Adipocyte (in vitro differentiated cells): ENCODE results near the gene RAB31.

Experiments
- DNase-seq: peaks from one replicate; pipeline ENCODE4 v3.0.0-alpha.2; 2015; ENCODE audit warnings: low read depth
- H3K27me3 ChIP-seq: replicated peaks from 2 replicates; pipeline ENCODE4 v1.7.0; 2013; ENCODE audit warnings: mild to moderate bottlenecking, low read length, moderate library complexity; ENCODE audit not compliant: control insufficient read depth, insufficient read depth
- H3K36me3 ChIP-seq: 2 replicates; pipeline ENCODE4 v1.7.0; 2013; ENCODE audit warnings: low read length, mild to moderate bottlenecking, moderate library complexity; ENCODE audit not compliant: control insufficient read depth, insufficient read depth, severe bottlenecking
- H3K4me1 ChIP-seq: 2 replicates; pipeline ENCODE4 v1.7.0; 2013; ENCODE audit warnings: mild to moderate bottlenecking, low read length, moderate library complexity; ENCODE audit not compliant: control insufficient read depth, insufficient read depth
- H3K4me3 ChIP-seq: 2 replicates; pipeline ENCODE4 v1.7.0; 2013; ENCODE audit warnings: mild to moderate bottlenecking, low read length, moderate library complexity
- H3K9ac ChIP-seq: 2 replicates; pipeline ENCODE4 v1.7.0; 2013; ENCODE audit warnings: mild to moderate bottlenecking, low read length, moderate library complexity
- H3K9me3 ChIP-seq: 2 replicates; pipeline ENCODE4 v1.7.0; 2013; ENCODE audit warnings: mild to moderate bottlenecking, low read length, moderate library complexity; ENCODE audit not compliant: control insufficient read depth

RAB31 gene

GRCh38 chr18:9782073-9782857, 74.2 kb downstream of the RAB31 start:
- Histone ChIP-seq H3K27me3 (no peaks in the 10 kb centered on the region), H3K4me1 (peaks cover 29% of the 10 kb centered on the region), H3K36me3 (peaks cover 4% of the 10 kb centered on the region), H3K9me3 (no peaks in the 10 kb centered on the region), H3K9ac (peak overlapping the region; percentile 40), H3K4me3 (no peak overlapping the region)
- DNase-seq = peak; percentile 72

GRCh38 chr18:9786631-9787030, 78.5 kb downstream of the RAB31 start:
- DNase-seq = no peak
- Histone ChIP-seq H3K9me3 (no peaks in the 10 kb centered on the region), H3K9ac (no peak overlapping the region), H3K4me1 (peaks cover 30% of the 10 kb centered on the region), H3K36me3 (no peaks in the 10 kb centered on the region), H3K27me3 (no peaks in the 10 kb centered on the region), H3K4me3 (no peak overlapping the region)

- Histone ChIP-seq H3K4me3 (no peak overlapping the region), H3K36me3 (no peaks in the 10 kb centered on the region)
- DNase-seq = no peak
Measured at GRCh38 chr18:9787036-9787435, 78.9 kb downstream of the RAB31 start.

GRCh38 chr18:9787712-9788111, 79.6 kb downstream of the RAB31 start:
- no peak overlapping the region for H3K4me3 ChIP-seq
- no peaks in the 10 kb centered on the region for H3K27me3 ChIP-seq
- H3K4me1 ChIP-seq = peaks cover 20% of the 10 kb centered on the region
- peaks cover 2% of the 10 kb centered on the region for H3K36me3 ChIP-seq
- H3K9me3 ChIP-seq = no peaks in the 10 kb centered on the region
- no peak overlapping the region for H3K9ac ChIP-seq
- DNase-seq = no peak

More at GRCh38 chr18:9787036-9787435, 78.9 kb downstream of the RAB31 start:
- peaks cover 26% of the 10 kb centered on the region for H3K4me1 ChIP-seq
- H3K9ac ChIP-seq = no peak overlapping the region
- H3K27me3 ChIP-seq = no peaks in the 10 kb centered on the region
- H3K9me3 ChIP-seq = no peaks in the 10 kb centered on the region

GRCh38 chr18:9788140-9788539, 80.0 kb downstream of the RAB31 start:
- Histone ChIP-seq H3K9ac (no peak overlapping the region), H3K27me3 (no peaks in the 10 kb centered on the region), H3K9me3 (no peaks in the 10 kb centered on the region), H3K4me1 (peaks cover 16% of the 10 kb centered on the region), H3K36me3 (peaks cover 6% of the 10 kb centered on the region), H3K4me3 (no peak overlapping the region)
- DNase-seq = no peak

- Histone ChIP-seq H3K36me3 (peaks cover 7% of the 10 kb centered on the region), H3K27me3 (no peaks in the 10 kb centered on the region), H3K4me1 (peaks cover 14% of the 10 kb centered on the region), H3K4me3 (no peak overlapping the region), H3K9ac (no peak overlapping the region), H3K9me3 (no peaks in the 10 kb centered on the region)
- no peak for DNase-seq
Measured at GRCh38 chr18:9788860-9789259, 80.8 kb downstream of the RAB31 start.

GRCh38 chr18:9790261-9790660, 82.2 kb downstream of the RAB31 start:
- H3K4me1 ChIP-seq = peaks cover 14% of the 10 kb centered on the region
- no peak overlapping the region for H3K9ac ChIP-seq
- H3K9me3 ChIP-seq = no peaks in the 10 kb centered on the region
- no peak overlapping the region for H3K4me3 ChIP-seq
- peak; percentile 39 for DNase-seq
- peaks cover 11% of the 10 kb centered on the region for H3K36me3 ChIP-seq
- no peaks in the 10 kb centered on the region for H3K27me3 ChIP-seq

GRCh38 chr18:9791991-9792390, 83.9 kb downstream of the RAB31 start:
- no peaks in the 10 kb centered on the region for H3K9me3 ChIP-seq
- no peak overlapping the region for H3K9ac ChIP-seq
- H3K4me1 ChIP-seq = peaks cover 11% of the 10 kb centered on the region
- no peak overlapping the region for H3K4me3 ChIP-seq
- H3K27me3 ChIP-seq = no peaks in the 10 kb centered on the region
- peaks cover 18% of the 10 kb centered on the region for H3K36me3 ChIP-seq
- no peak for DNase-seq

GRCh38 chr18:9792565-9793245, 84.6 kb downstream of the RAB31 start:
- Histone ChIP-seq H3K27me3 (no peaks in the 10 kb centered on the region), H3K36me3 (peaks cover 18% of the 10 kb centered on the region), H3K4me1 (peaks cover 12% of the 10 kb centered on the region), H3K9me3 (no peaks in the 10 kb centered on the region), H3K4me3 (no peak overlapping the region), H3K9ac (no peak overlapping the region)
- DNase-seq = no peak

- H3K27me3 ChIP-seq = no peaks in the 10 kb centered on the region
- no peak overlapping the region for H3K4me3 ChIP-seq
- no peak for DNase-seq
- H3K9me3 ChIP-seq = no peaks in the 10 kb centered on the region
- peaks cover 21% of the 10 kb centered on the region for H3K4me1 ChIP-seq
- H3K9ac ChIP-seq = no peak overlapping the region
- H3K36me3 ChIP-seq = peaks cover 18% of the 10 kb centered on the region
Measured at GRCh38 chr18:9796011-9796410, 87.9 kb downstream of the RAB31 start.

- peak overlapping the region; percentile 55 for H3K4me3 ChIP-seq
- peaks cover 21% of the 10 kb centered on the region for H3K4me1 ChIP-seq
- H3K27me3 ChIP-seq = no peaks in the 10 kb centered on the region
- H3K36me3 ChIP-seq = peaks cover 18% of the 10 kb centered on the region
- no peak for DNase-seq
- H3K9me3 ChIP-seq = no peaks in the 10 kb centered on the region
- H3K9ac ChIP-seq = peak overlapping the region; percentile 37
Measured at GRCh38 chr18:9796935-9797549, 88.9 kb downstream of the RAB31 start.
